Uterus (tissue), 2 donors: ENCODE results near the gene FGG.

Experiments
- CTCF ChIP-seq, 4 experiments: fragments of 200-600 bp in 2 of 4; fragments of 450-650 bp in 2 of 4; sonication (generic) in 2 of 4; IDR thresholded peaks; one replicate each; pipeline ENCODE4 v1.5.1; 2016 to 2019; ENCODE audit warnings: antibody characterized with exemption in 4 of 4, mild to moderate bottlenecking in 2 of 4, moderate library complexity in 1 of 4
- POLR2A ChIP-seq, 2 donors: fragments of 450-650 bp; IDR thresholded peaks; one replicate each; pipeline ENCODE4 v1.6.1; 2016; ENCODE audit warnings: antibody characterized with exemption in 2 of 2, mild to moderate bottlenecking in 1 of 2, moderate library complexity in 1 of 2

GRCh38 chr4:154604696-154605200 is 7.7 kb downstream of the FGG start:
- TF ChIP-seq CTCF (IDR thresholded peaks at IDR 0.05) (no peak), POLR2A (IDR thresholded peaks at IDR 0.05) (no peak)
